HepG2 (cell line): ENCODE results near the gene GSK3A. TPM values are rescaled to one million over a fixed set of nuclear protein-coding genes. Genes with fewer than 3 reads are reported as not detected.
A peak's percentile ranks its signal among the peaks of the same experiment; 100 is the strongest.

Source experiments
- CREB1 ChIP-seq, 2 experiments: fragments of 450-650 bp in 1 of 2; IDR thresholded peaks; 2 replicates each; pipeline ENCODE4 v1.6.1; 2016 to 2017; ENCODE audit warnings: control low read depth in 1 of 2, mild to moderate bottlenecking in 1 of 2, missing compliant biosample characterization in 1 of 2, missing genetic modification characterization in 1 of 2
- DR1 ChIP-seq: sonication (generic); formaldehyde crosslinking; IDR thresholded peaks from 2 replicates; pipeline ENCODE4 v1.8.0; 2021; ENCODE audit warnings: mild to moderate bottlenecking, missing genetic modification reagents, inconsistent platforms
- FLYWCH1 ChIP-seq: sonication (generic); formaldehyde crosslinking; IDR thresholded peaks from 2 replicates; pipeline ENCODE4 v1.8.1; 2023; ENCODE audit warnings: mild to moderate bottlenecking, missing genetic modification reagents
- GATA4 ChIP-seq: sonication (generic); IDR thresholded peaks from 2 replicates; pipeline ENCODE4 v1.6.1; 2016; ENCODE audit warnings: antibody characterized with exemption, low read depth, borderline replicate concordance
- KLF11 ChIP-seq: IDR thresholded peaks from 2 replicates; pipeline ENCODE4 v1.6.1; 2016; ENCODE audit warnings: missing compliant biosample characterization
- KLF13 ChIP-seq: sonication (generic); formaldehyde crosslinking; IDR thresholded peaks from 2 replicates; pipeline ENCODE4 v1.4.0; 2020; ENCODE audit warnings: mild to moderate bottlenecking, missing genetic modification reagents
- MAFF ChIP-seq: IDR thresholded peaks from 2 replicates; pipeline ENCODE4 v1.6.1; 2011; ENCODE audit warnings: low read depth, low read length, improper control_type of control experiment
- MYC ChIP-seq: sonication (generic); formaldehyde crosslinking; IDR thresholded peaks from 2 replicates; pipeline ENCODE4 v1.9.0; 2021; ENCODE audit warnings: missing genetic modification reagents, borderline replicate concordance
- PITX1 ChIP-seq: sonication (generic); formaldehyde crosslinking; IDR thresholded peaks from 2 replicates; pipeline ENCODE4 v1.5.1; 2020; ENCODE audit warnings: mild to moderate bottlenecking, missing genetic modification reagents
- POGZ ChIP-seq: sonication (generic); formaldehyde crosslinking; IDR thresholded peaks from 2 replicates; pipeline ENCODE4 v1.4.0; 2020; ENCODE audit warnings: mild to moderate bottlenecking, missing genetic modification reagents
- POLR2A ChIP-seq, 2 experiments: IDR thresholded peaks; 2 replicates each; pipeline ENCODE4 v1.6.1; 2011; ENCODE audit warnings: low read depth in 2 of 2, low read length in 2 of 2, mild to moderate bottlenecking in 1 of 2, moderate library complexity in 1 of 2; ENCODE audit not compliant: insufficient read depth in 1 of 2
- REPIN1 ChIP-seq: sonication (generic); formaldehyde crosslinking; IDR thresholded peaks from 2 replicates; pipeline ENCODE4 v1.8.0; 2022; ENCODE audit warnings: missing genetic modification reagents, low read depth, mild to moderate bottlenecking, borderline replicate concordance
- RFX3 ChIP-seq: IDR thresholded peaks from 2 replicates; pipeline ENCODE4 v1.6.1; 2016; ENCODE audit warnings: missing biosample characterization, missing genetic modification reagents
- RFX5 ChIP-seq: IDR thresholded peaks from 2 replicates; pipeline ENCODE4 v1.6.1; 2011; ENCODE audit warnings: low read depth, low read length, improper control_type of control experiment
- RFXANK ChIP-seq: IDR thresholded peaks from 2 replicates; pipeline ENCODE4 v1.6.1; 2016
- RORA ChIP-seq: sonication (generic); formaldehyde crosslinking; IDR thresholded peaks from 2 replicates; pipeline ENCODE4 v1.5.0; 2020; ENCODE audit warnings: mild to moderate bottlenecking, missing genetic modification reagents, moderate library complexity
- RXRA ChIP-seq: sonication (generic); formaldehyde crosslinking; IDR thresholded peaks from 2 replicates; pipeline ENCODE4 v1.5.1; 2020; ENCODE audit warnings: missing genetic modification reagents
- RXRB ChIP-seq: IDR thresholded peaks from 2 replicates; pipeline ENCODE4 v1.6.1; 2016; ENCODE audit warnings: borderline replicate concordance, missing genetic modification reagents, missing compliant biosample characterization
- SP5 ChIP-seq: IDR thresholded peaks from 2 replicates; pipeline ENCODE4 v1.6.1; 2016; ENCODE audit warnings: low read depth, borderline replicate concordance
- ZC3H13 ChIP-seq: sonication (generic); formaldehyde crosslinking; IDR thresholded peaks from 2 replicates; pipeline ENCODE4 v1.8.1; 2023; ENCODE audit warnings: mild to moderate bottlenecking, missing genetic modification reagents, moderate library complexity
- ZNF292 ChIP-seq: sonication (generic); formaldehyde crosslinking; IDR thresholded peaks from 2 replicates; pipeline ENCODE4 v1.8.1; 2022; ENCODE audit warnings: mild to moderate bottlenecking, low read depth, missing genetic modification reagents, borderline replicate concordance
- ZNF33B ChIP-seq: sonication (generic); formaldehyde crosslinking; IDR thresholded peaks from 2 replicates; pipeline ENCODE4 v1.5.1; 2020; ENCODE audit warnings: mild to moderate bottlenecking, missing genetic modification reagents
- ZNF496 ChIP-seq: sonication (generic); formaldehyde crosslinking; IDR thresholded peaks from 2 replicates; pipeline ENCODE4 v1.8.1; 2023; ENCODE audit warnings: mild to moderate bottlenecking, moderate library complexity, missing genetic modification reagents; ENCODE audit not compliant: insufficient replicate concordance
- ZNF546 ChIP-seq: sonication (generic); formaldehyde crosslinking; conservative IDR thresholded peaks from 2 replicates; pipeline ENCODE4 v1.8.1; 2023; ENCODE audit warnings: mild to moderate bottlenecking, missing genetic modification reagents
- ZNF589 ChIP-seq: sonication (generic); formaldehyde crosslinking; conservative IDR thresholded peaks from 2 replicates; pipeline ENCODE4 v1.8.0; 2022; ENCODE audit warnings: mild to moderate bottlenecking, moderate library complexity, missing genetic modification reagents
- ZNF598 ChIP-seq: sonication (generic); formaldehyde crosslinking; IDR thresholded peaks from 2 replicates; pipeline ENCODE4 v1.5.1; 2020; ENCODE audit warnings: mild to moderate bottlenecking, missing genetic modification reagents, borderline replicate concordance
- polyA plus RNA-seq, 8 experiments: library from polyadenylated mRNA; depleted of rRNA in 3 of 8; stranded (reverse) in 7 of 8; unstranded in 1 of 8; fragments of >200 nt; fragmentation: Illumina TruSeq in 4 of 8; extraction: Trizol in 4 of 8; gene quantifications; 2 replicates each; pipeline versions ENCODE4 v1.2.1 to v1.2.3, GENCODE V29; 2011 to 2016; ENCODE audit warnings: low read depth in 4 of 8, missing spikeins in 1 of 8, mixed read lengths in 1 of 8; ENCODE audit not compliant: insufficient read depth in 1 of 8
- total RNA-seq, 5 experiments: library from RNA; depleted of rRNA; stranded (reverse); fragments of >200 nt; fragmentation: Illumina TruSeq; extraction: Trizol; gene quantifications; 2 replicates each; pipeline ENCODE4 v1.2.3, GENCODE V29; 2016; ENCODE audit warnings: low read depth in 1 of 5
- TF ChIP-seq, protein P1 (sequence below): IDR thresholded peaks from 2 replicates; pipeline ENCODE4 v1.6.1; 2016; ENCODE audit warnings: low read depth, borderline replicate concordance
- TF ChIP-seq, protein P2 (sequence below): sonication (generic); formaldehyde crosslinking; IDR thresholded peaks from 2 replicates; pipeline ENCODE4 v1.4.0; 2020; ENCODE audit warnings: mild to moderate bottlenecking, missing genetic modification reagents
- TF ChIP-seq, protein P3 (sequence below), 2 experiments: fragments of 450-650 bp in 1 of 2; sonication (generic) in 1 of 2; formaldehyde crosslinking; IDR thresholded peaks; 2 replicates each; pipeline versions ENCODE4 v1.5.0 to v1.8.0; 2020 to 2022; ENCODE audit warnings: mild to moderate bottlenecking in 1 of 2, missing genetic modification reagents in 1 of 2

The GSK3A gene
- total and polyA plus RNA-seq, 2 of the 13 experiments (the other 11 are each of a cell fraction or from before 2014, with no cell fraction given) = 16.9 to 52.5 TPM

DNA sequence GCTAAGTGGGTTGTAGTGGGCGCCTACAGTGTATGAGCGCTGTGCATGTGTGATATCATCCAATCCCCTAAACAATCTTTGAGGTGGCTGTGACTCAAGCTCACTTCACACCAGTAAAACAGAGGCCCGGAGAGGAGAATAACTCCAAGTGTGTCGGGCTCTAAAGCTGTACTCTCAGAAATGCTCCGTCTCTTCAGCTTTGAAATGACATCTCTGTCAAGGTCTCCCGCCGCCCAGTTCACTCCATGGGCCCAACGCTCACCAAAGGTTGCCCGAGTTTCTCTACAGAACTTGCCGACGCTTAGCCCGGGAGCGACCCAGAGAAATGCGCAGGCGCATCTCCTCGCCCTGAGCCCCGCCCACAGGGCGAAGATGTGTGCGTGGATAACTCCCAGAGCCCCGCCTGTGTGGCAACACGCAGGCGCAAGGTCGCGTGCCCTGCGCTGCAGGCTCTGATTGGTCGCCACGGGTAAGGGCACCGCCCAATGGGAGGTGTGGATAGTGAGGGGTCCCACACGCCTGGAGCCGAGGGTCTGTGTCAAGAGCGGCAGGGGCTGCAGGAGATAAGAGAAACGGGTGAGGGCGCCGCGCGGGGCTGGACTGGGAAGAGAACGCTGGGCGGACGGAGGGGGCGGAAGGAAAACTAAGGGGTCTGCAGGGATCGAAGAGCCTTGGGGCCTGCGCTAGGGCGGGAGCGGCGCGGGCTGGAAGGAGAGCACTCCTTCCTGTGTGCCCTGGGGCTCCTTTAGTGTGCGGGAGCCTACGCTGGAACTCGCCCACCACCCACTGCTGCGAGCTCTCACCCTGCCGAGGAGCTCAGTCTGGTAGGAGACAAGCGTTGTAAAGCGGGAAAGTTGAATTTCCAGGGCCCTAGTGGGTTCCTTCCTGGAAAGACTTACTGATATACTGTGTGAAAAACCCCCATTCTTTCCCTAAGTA lies 22.3 kb downstream of the GSK3A start, which contains the start of gene ZNF526 (continued):
- TF ChIP-seq, protein P1, sequence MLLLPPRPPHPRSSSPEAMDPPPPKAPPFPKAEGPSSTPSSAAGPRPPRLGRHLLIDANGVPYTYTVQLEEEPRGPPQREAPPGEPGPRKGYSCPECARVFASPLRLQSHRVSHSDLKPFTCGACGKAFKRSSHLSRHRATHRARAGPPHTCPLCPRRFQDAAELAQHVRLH = peak; percentile 57; the same call in 1 of the 2 replicates
- TF ChIP-seq DR1 (peak; percentile 61; the same call in 1 of the 2 replicates), CREB1 (IDR thresholded peaks at IDR 0.05) (peak; percentile 74), CREB1 (CRISPR knock-in tag; IDR thresholded peaks at IDR 0.05) (peak; percentile 79), ZNF589 (peak; percentile 69), RORA (CRISPR knock-in tag) (no peak), ZNF598 (CRISPR knock-in tag) (peak; percentile 58; the same call in 1 of the 2 replicates), REPIN1 (CRISPR knock-in tag) (peak; percentile 36; the same call in 1 of the 2 replicates), RFXANK (CRISPR knock-in tag) (0 out of 2 replicates have a peak, but pooled peaks have one; percentile 33), RFX3 (0 out of 2 replicates have a peak, but pooled peaks have one; percentile 14), POLR2A (IDR thresholded peaks at IDR 0.05; ENCODE audit: insufficient read depth in 1 of 2, low read depth in 2 of 2, low read length in 2 of 2) (peak; percentile 79 to 95), KLF13 (CRISPR knock-in tag) (no peak), ZNF496 (CRISPR knock-in tag) (no peak), RXRA (CRISPR knock-in tag) (peak; percentile 82), ZNF33B (CRISPR knock-in tag) (0 out of 2 replicates have a peak, but pooled peaks have one; percentile 68), POGZ (CRISPR knock-in tag) (peak; percentile 50; the same call in 1 of the 2 replicates), GATA4 (peak; percentile 82; the same call in 1 of the 2 replicates), ZNF546 (CRISPR knock-in tag) (no peak), ZNF292 (CRISPR knock-in tag) (peak; percentile 51; the same call in 1 of the 2 replicates), FLYWCH1 (CRISPR knock-in tag) (no peak), MAFF (no peak), ZC3H13 (CRISPR knock-in tag) (peak; percentile 76), RFX5 (peak; percentile 91), MYC (peak; percentile 86; the same call in 1 of the 2 replicates), RXRB (CRISPR knock-in tag) (peak; percentile 60; the same call in 1 of the 2 replicates), PITX1 (no peak), KLF11 (0 out of 2 replicates have a peak, but pooled peaks have one; percentile 52), SP5 (CRISPR knock-in tag) (peak; percentile 75; the same call in 1 of the 2 replicates)
- TF ChIP-seq, protein P2, sequence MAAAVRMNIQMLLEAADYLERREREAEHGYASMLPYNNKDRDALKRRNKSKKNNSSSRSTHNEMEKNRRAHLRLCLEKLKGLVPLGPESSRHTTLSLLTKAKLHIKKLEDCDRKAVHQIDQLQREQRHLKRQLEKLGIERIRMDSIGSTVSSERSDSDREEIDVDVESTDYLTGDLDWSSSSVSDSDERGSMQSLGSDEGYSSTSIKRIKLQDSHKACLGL = peak; percentile 83
- TF ChIP-seq, protein P3, sequence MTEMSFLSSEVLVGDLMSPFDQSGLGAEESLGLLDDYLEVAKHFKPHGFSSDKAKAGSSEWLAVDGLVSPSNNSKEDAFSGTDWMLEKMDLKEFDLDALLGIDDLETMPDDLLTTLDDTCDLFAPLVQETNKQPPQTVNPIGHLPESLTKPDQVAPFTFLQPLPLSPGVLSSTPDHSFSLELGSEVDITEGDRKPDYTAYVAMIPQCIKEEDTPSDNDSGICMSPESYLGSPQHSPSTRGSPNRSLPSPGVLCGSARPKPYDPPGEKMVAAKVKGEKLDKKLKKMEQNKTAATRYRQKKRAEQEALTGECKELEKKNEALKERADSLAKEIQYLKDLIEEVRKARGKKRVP (CRISPR knock-in tag; IDR thresholded peaks at IDR 0.05) = peak in 1 of 2 experiments; percentile 52; a peak in 2 of 4 replicates
